Measurements from ENCODE around the gene TVP23A. TPM values are rescaled to one million over a fixed set of nuclear protein-coding genes. Genes with fewer than 3 reads are reported as not detected.

TVP23A gene
- total RNA-seq, 1 experiment from 2014 or later = not detected

DNA sequence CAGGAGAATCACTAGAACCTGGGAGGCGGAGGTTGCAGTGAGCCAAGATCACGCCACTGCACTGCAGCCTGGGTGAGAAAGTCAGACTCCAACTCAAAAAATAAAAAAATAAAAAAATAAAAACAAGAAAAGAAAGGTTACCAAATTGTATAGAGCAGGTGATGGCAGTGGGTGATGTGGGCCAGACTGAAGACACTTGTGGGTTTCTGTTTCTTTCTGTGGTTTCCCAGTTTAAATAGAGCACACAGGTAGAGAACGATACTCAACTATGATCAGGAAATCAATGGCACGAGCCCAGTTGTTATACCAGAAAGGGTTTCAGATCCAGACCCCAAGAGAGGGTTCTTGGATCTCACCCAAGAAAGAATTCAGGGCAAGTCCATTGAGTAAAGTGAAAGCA is 42.3 kb downstream of the TVP23A start:
- TF ChIP-seq EZH2 (IDR thresholded peaks at IDR 0.05; ENCODE audit: borderline replicate concordance, low read depth, low read length, poor library complexity, severe bottlenecking) = no peak
- TF ChIP-seq, protein P1, sequence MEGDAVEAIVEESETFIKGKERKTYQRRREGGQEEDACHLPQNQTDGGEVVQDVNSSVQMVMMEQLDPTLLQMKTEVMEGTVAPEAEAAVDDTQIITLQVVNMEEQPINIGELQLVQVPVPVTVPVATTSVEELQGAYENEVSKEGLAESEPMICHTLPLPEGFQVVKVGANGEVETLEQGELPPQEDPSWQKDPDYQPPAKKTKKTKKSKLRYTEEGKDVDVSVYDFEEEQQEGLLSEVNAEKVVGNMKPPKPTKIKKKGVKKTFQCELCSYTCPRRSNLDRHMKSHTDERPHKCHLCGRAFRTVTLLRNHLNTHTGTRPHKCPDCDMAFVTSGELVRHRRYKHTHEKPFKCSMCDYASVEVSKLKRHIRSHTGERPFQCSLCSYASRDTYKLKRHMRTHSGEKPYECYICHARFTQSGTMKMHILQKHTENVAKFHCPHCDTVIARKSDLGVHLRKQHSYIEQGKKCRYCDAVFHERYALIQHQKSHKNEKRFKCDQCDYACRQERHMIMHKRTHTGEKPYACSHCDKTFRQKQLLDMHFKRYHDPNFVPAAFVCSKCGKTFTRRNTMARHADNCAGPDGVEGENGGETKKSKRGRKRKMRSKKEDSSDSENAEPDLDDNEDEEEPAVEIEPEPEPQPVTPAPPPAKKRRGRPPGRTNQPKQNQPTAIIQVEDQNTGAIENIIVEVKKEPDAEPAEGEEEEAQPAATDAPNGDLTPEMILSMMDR (conservative IDR thresholded peaks at IDR 0.05; ENCODE audit: low read depth, low read length) = no peak
- H3K36me3 ChIP-seq (ENCODE audit: insufficient read depth, low read length, poor library complexity, severe bottlenecking) = no peaks in the 10 kb centered on the region
- no peak overlapping the region for H3K27ac ChIP-seq (ENCODE audit: low read depth, low read length, poor library complexity, severe bottlenecking)
- H3K4me3 ChIP-seq (ENCODE audit: low read depth, low read length, poor library complexity, severe bottlenecking) = no peak overlapping the region
- no TSS peak for BruUV-seq (replicated peaks)
- intact Hi-C loops (cut with micrococcal nuclease; ENCODE audit: unreplicated experiment) = no loop called here
- H3K9me3 ChIP-seq (ENCODE audit: low read depth, low read length, poor library complexity, severe bottlenecking) = no peaks in the 10 kb centered on the region
- no peaks in the 10 kb centered on the region for H3K4me1 ChIP-seq (ENCODE audit: insufficient read depth, low read length, poor library complexity, severe bottlenecking)
- ChIA-PET POLR2A (ENCODE audit: low non-redundant PET) (no interaction called here), CTCF (no interaction called here)
- no peaks in the 10 kb centered on the region for H3K27me3 ChIP-seq (replicated peaks; ENCODE audit: insufficient read depth, low read depth, low read length, poor library complexity)
- no peak for DNase-seq (ENCODE audit: low spot score)

- BruUV-seq (replicated peaks) = no TSS peak
- no peaks in the 10 kb centered on the region for H3K4me1 ChIP-seq (ENCODE audit: insufficient read depth, low read length, poor library complexity, severe bottlenecking)
- no peak overlapping the region for H3K27ac ChIP-seq (ENCODE audit: low read depth, low read length, poor library complexity, severe bottlenecking)
- ChIA-PET CTCF (no interaction called here), POLR2A (ENCODE audit: low non-redundant PET) (interaction anchor here (0.6 kb wide), 1 partner anchor 27 kb away, joined by 3 read pairs; the partner anchor contains the start of gene NUBP1)
- intact Hi-C loops (cut with micrococcal nuclease; ENCODE audit: unreplicated experiment) = no loop called here
- H3K9me3 ChIP-seq (ENCODE audit: low read depth, low read length, poor library complexity, severe bottlenecking) = no peaks in the 10 kb centered on the region
- H3K27me3 ChIP-seq (replicated peaks; ENCODE audit: insufficient read depth, low read depth, low read length, poor library complexity) = no peaks in the 10 kb centered on the region
- no peaks in the 10 kb centered on the region for H3K36me3 ChIP-seq (ENCODE audit: insufficient read depth, low read length, poor library complexity, severe bottlenecking)
- no peak for DNase-seq (ENCODE audit: low spot score)
- TF ChIP-seq EZH2 (IDR thresholded peaks at IDR 0.05; ENCODE audit: borderline replicate concordance, low read depth, low read length, poor library complexity, severe bottlenecking) = no peak
- TF ChIP-seq, protein P1 (conservative IDR thresholded peaks at IDR 0.05; ENCODE audit: low read depth, low read length) = no peak
- no peak overlapping the region for H3K4me3 ChIP-seq (ENCODE audit: low read depth, low read length, poor library complexity, severe bottlenecking)
Observed at GRCh38 chr16:10770907-10771306, 47.7 kb downstream of the TVP23A start.

DNA sequence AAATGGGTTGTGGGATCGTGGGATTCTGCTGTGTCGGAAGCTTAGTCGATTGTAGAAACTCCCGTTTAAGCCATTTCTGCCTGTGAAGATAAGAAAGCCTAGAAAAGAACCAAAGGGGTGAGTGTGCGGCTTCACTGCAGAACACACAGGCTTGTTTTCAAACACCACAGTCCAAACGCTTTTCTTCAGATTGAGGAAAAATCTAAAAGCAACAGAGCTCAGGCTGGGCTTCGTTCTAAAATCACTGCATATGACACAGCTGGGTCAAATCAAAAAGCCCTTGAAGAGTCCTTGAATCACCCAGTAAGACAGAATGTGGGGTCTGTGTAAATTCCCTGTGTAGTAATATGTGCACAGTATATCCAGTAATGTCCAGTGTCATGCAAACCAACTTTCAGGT is 49.2 kb downstream of the TVP23A start:
- BruUV-seq (replicated peaks) = no TSS peak
- ChIA-PET CTCF (no interaction called here), POLR2A (ENCODE audit: low non-redundant PET) (no interaction called here)
- H3K4me3 ChIP-seq (ENCODE audit: low read depth, low read length, poor library complexity, severe bottlenecking) = no peak overlapping the region
- H3K4me1 ChIP-seq (ENCODE audit: insufficient read depth, low read length, poor library complexity, severe bottlenecking) = no peaks in the 10 kb centered on the region
- no peak overlapping the region for H3K27ac ChIP-seq (ENCODE audit: low read depth, low read length, poor library complexity, severe bottlenecking)
- no peaks in the 10 kb centered on the region for H3K36me3 ChIP-seq (ENCODE audit: insufficient read depth, low read length, poor library complexity, severe bottlenecking)
- no peak for TF ChIP-seq EZH2 (IDR thresholded peaks at IDR 0.05; ENCODE audit: borderline replicate concordance, low read depth, low read length, poor library complexity, severe bottlenecking)
- TF ChIP-seq, protein P1 (conservative IDR thresholded peaks at IDR 0.05; ENCODE audit: low read depth, low read length) = no peak
- H3K27me3 ChIP-seq (replicated peaks; ENCODE audit: insufficient read depth, low read depth, low read length, poor library complexity) = no peaks in the 10 kb centered on the region
- H3K9me3 ChIP-seq (ENCODE audit: low read depth, low read length, poor library complexity, severe bottlenecking) = no peaks in the 10 kb centered on the region
- no peak for DNase-seq (ENCODE audit: low spot score)
- intact Hi-C loops (cut with micrococcal nuclease; ENCODE audit: unreplicated experiment) = no loop called here
